ENCODE data around the gene F13A1. TPM values are rescaled to one million over a fixed set of nuclear protein-coding genes. Genes with fewer than 3 reads are reported as not detected.
A peak's percentile ranks its signal among the peaks of the same experiment; 100 is the strongest.

F13A1 gene
- polyA plus RNA-seq, 1 donor (not counting 4 experiments of a cell fraction or from before 2014, with no cell fraction given): not detected

DNA sequence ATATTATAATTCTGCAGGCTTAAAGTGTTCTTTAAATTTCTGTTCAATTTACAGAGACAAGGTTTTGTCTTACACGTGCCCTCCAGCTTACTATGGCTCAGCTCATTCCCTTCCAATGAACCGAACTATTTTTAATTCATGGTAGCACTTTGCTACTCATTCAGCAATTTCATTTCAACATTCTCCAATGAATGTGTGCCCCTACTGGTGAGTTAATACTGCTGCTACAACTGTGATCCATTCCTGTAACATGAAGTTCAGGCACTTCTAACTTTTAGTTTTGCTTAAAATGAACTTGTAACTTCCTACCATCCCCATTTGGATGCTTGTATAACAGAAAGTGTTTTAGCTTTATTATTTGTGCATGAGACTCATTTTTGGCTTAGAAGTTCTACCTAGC, 99.7 kb downstream of the F13A1 start:
- H3K9me1 ChIP-seq (ENCODE audit: control insufficient read depth, extremely low read depth, insufficient read depth, low read length): no peaks in the 10 kb centered on the region
- H4K20me1 ChIP-seq (ENCODE audit: control insufficient read depth, extremely low read depth, insufficient read depth, low read length): no peaks in the 10 kb centered on the region
- no peaks in the 10 kb centered on the region for H3K79me2 ChIP-seq (ENCODE audit: control insufficient read depth, insufficient read depth, low read length)
- no peak overlapping the region for H3K27ac ChIP-seq (ENCODE audit: control insufficient read depth, insufficient read depth, low read length)
- no peak overlapping the region for H2AFZ ChIP-seq (ENCODE audit: control insufficient read depth, low read length)
- H3K36me3 ChIP-seq (ENCODE audit: control insufficient read depth in 2 of 2, extremely low read depth in 1 of 2, insufficient read depth in 2 of 2, low read length in 2 of 2): no peaks in the 10 kb centered on the region
- FAIRE-seq (no peak), DNase-seq (ENCODE audit: low read depth, low spot score) (no peak)
- dilution Hi-C loops (cut with MboI; ENCODE audit: extremely low pct_ligation_motif_present, low sequenced_read_pairs): no loop called here
- no peak overlapping the region for H3K4me3 ChIP-seq (ENCODE audit: control insufficient read depth in 2 of 3, extremely low read depth in 1 of 3, insufficient read depth in 2 of 3, low read depth in 1 of 3, low read length in 3 of 3)
- H3K9me3 ChIP-seq (ENCODE audit: control insufficient read depth, low read depth, low read length): no peaks in the 10 kb centered on the region
- no peaks in the 10 kb centered on the region for H3K27me3 ChIP-seq (ENCODE audit: control insufficient read depth, extremely low read depth, insufficient read depth, low read length)
- H3K4me2 ChIP-seq (ENCODE audit: control insufficient read depth, extremely low read depth, insufficient read depth, low read depth, low read length): no peak overlapping the region
- no peak overlapping the region for H3K9ac ChIP-seq (ENCODE audit: control insufficient read depth, extremely low read depth, insufficient read depth, low read length)
- no peaks in the 10 kb centered on the region for H3K4me1 ChIP-seq (ENCODE audit: control insufficient read depth, extremely low read depth, insufficient read depth, low read length)
- TF ChIP-seq EZH2 (IDR thresholded peaks at IDR 0.05; ENCODE audit: low read length): no peak
- TF ChIP-seq, protein P1, sequence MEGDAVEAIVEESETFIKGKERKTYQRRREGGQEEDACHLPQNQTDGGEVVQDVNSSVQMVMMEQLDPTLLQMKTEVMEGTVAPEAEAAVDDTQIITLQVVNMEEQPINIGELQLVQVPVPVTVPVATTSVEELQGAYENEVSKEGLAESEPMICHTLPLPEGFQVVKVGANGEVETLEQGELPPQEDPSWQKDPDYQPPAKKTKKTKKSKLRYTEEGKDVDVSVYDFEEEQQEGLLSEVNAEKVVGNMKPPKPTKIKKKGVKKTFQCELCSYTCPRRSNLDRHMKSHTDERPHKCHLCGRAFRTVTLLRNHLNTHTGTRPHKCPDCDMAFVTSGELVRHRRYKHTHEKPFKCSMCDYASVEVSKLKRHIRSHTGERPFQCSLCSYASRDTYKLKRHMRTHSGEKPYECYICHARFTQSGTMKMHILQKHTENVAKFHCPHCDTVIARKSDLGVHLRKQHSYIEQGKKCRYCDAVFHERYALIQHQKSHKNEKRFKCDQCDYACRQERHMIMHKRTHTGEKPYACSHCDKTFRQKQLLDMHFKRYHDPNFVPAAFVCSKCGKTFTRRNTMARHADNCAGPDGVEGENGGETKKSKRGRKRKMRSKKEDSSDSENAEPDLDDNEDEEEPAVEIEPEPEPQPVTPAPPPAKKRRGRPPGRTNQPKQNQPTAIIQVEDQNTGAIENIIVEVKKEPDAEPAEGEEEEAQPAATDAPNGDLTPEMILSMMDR (optimal IDR thresholded peaks at IDR 0.05 in 1 of 3, IDR thresholded peaks at IDR 0.05 in 1 of 3, conservative IDR thresholded peaks at IDR 0.05 in 1 of 3; ENCODE audit: extremely low read depth in 1 of 3, insufficient read depth in 2 of 3, low read length in 3 of 3): peak in 1 of 3 experiments; percentile 38

DNA sequence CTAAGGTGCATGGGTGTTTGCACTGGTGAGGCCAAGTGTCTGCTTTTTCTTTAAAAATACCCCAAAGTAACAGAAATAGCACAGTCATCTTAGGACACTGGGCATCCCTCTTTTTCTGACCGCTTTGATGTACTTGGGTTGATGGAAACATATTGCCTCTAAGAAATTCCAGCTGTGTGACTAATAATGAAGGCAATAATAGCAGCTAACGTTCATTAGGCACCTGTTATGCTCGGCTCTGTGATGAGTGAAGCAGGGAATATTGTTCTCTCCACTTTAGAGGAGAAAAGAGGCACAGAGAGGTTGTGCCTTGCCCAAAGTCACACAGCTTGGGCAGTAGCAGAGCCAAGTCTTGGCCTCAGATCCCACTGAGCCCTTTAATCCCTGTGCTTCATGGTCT, 100.7 kb downstream of the F13A1 start:
- no peaks in the 10 kb centered on the region for H3K27me3 ChIP-seq (ENCODE audit: control insufficient read depth, extremely low read depth, insufficient read depth, low read length)
- dilution Hi-C loops (cut with MboI; ENCODE audit: extremely low pct_ligation_motif_present, low sequenced_read_pairs): no loop called here
- H3K36me3 ChIP-seq (ENCODE audit: control insufficient read depth in 2 of 2, extremely low read depth in 1 of 2, insufficient read depth in 2 of 2, low read length in 2 of 2): no peaks in the 10 kb centered on the region

More for the DNA sequence above, 100.7 kb downstream of the F13A1 start:
- Histone ChIP-seq H3K9me3 (ENCODE audit: control insufficient read depth, low read depth, low read length) (no peaks in the 10 kb centered on the region), H3K79me2 (ENCODE audit: control insufficient read depth, insufficient read depth, low read length) (no peaks in the 10 kb centered on the region), H3K9ac (ENCODE audit: control insufficient read depth, extremely low read depth, insufficient read depth, low read length) (no peak overlapping the region), H3K4me3 (ENCODE audit: control insufficient read depth in 2 of 3, extremely low read depth in 1 of 3, insufficient read depth in 2 of 3, low read depth in 1 of 3, low read length in 3 of 3) (no peak overlapping the region), H2AFZ (ENCODE audit: control insufficient read depth, low read length) (no peak overlapping the region), H3K4me1 (ENCODE audit: control insufficient read depth, extremely low read depth, insufficient read depth, low read length) (no peaks in the 10 kb centered on the region), H3K4me2 (ENCODE audit: control insufficient read depth, extremely low read depth, insufficient read depth, low read depth, low read length) (no peak overlapping the region), H3K9me1 (ENCODE audit: control insufficient read depth, extremely low read depth, insufficient read depth, low read length) (no peaks in the 10 kb centered on the region), H3K27ac (ENCODE audit: control insufficient read depth, insufficient read depth, low read length) (no peak overlapping the region), H4K20me1 (ENCODE audit: control insufficient read depth, extremely low read depth, insufficient read depth, low read length) (no peaks in the 10 kb centered on the region)
- TF ChIP-seq EZH2 (IDR thresholded peaks at IDR 0.05; ENCODE audit: low read length): no peak
- TF ChIP-seq, protein P1 (optimal IDR thresholded peaks at IDR 0.05 in 1 of 3, IDR thresholded peaks at IDR 0.05 in 1 of 3, conservative IDR thresholded peaks at IDR 0.05 in 1 of 3; ENCODE audit: extremely low read depth in 1 of 3, insufficient read depth in 2 of 3, low read length in 3 of 3): no peak
- no peak for FAIRE-seq
- DNase-seq (ENCODE audit: low read depth, low spot score): no peak

All from keratinocyte (primary cell).